Ovary (tissue), 3 donors: Measurements from ENCODE around the gene KCNV2.

ENCODE experiments used
- CTCF ChIP-seq, 3 donors: fragments of 450-650 bp in 2 of 3; fragments of 200-600 bp in 1 of 3; IDR thresholded peaks; one replicate each; pipeline versions ENCODE4 v1.5.1 to v1.8.0; 2016 to 2022; ENCODE audit warnings: antibody characterized with exemption in 3 of 3, mild to moderate bottlenecking in 1 of 3
- EP300 ChIP-seq: sonication (generic); formaldehyde crosslinking; IDR thresholded peaks from one replicate; pipeline ENCODE4 v1.6.1; 2017; ENCODE audit warnings: antibody characterized with exemption
- POLR2A ChIP-seq: fragments of 450-650 bp; IDR thresholded peaks from one replicate; pipeline ENCODE4 v1.6.1; 2017; ENCODE audit warnings: antibody characterized with exemption, mild to moderate bottlenecking, moderate library complexity
- donor health status: DM: no; HTN: no; CAD: no.

GRCh38 chr9:2727374-2727773, 10.1 kb downstream of the KCNV2 start:
- TF ChIP-seq CTCF (IDR thresholded peaks at IDR 0.05) (no peak), EP300 (no peak), POLR2A (no peak)
